NCI-H146 (cell line): Measurements from ENCODE around the gene POP5.
"Not testable (repeated sequence)": the region's sequence is repeated elsewhere in the genome, so short reads cannot be mapped to it uniquely, and the experiment has no call there.

ENCODE experiments used
- DNase-seq: peaks from one replicate; lab custom pipeline; 2025; lab: John Stamatoyannopoulos, UW

POP5 gene

DNA sequence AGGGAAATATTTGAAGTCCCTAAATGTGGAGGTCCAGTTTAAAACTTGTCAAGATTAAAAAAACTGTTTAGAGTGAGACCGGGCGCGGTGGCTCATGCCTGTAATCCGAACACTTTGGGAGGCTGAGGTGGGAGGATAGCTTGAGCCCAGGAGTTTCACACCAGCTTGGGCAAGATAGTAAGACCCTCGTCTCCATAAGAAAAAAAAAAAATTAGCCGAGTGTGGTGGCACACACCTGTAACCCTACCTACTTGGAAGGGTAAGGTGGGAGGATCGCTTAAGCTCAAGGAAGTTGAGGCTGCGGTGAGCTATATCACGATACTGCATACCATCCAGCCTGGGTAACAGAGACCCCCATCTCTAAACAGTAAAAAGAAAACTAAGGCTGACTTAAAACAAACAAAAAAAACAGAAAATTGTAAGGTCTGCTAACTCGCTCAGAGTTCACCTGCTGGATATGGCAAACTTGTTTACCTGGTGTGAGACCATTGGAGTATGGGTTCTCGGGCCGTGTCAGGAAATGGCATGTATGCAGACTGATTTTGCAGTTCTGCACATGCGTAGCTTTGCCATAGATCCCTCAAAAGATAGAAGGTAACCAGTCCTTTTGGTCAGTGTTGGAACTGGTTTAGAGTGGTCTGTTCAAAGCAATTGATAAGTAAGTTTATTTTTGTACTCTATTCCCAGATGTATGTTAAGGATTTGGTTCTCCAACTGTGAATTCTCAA, 45.0 kb downstream of the POP5 start:
- DNase-seq = no peak

DNA sequence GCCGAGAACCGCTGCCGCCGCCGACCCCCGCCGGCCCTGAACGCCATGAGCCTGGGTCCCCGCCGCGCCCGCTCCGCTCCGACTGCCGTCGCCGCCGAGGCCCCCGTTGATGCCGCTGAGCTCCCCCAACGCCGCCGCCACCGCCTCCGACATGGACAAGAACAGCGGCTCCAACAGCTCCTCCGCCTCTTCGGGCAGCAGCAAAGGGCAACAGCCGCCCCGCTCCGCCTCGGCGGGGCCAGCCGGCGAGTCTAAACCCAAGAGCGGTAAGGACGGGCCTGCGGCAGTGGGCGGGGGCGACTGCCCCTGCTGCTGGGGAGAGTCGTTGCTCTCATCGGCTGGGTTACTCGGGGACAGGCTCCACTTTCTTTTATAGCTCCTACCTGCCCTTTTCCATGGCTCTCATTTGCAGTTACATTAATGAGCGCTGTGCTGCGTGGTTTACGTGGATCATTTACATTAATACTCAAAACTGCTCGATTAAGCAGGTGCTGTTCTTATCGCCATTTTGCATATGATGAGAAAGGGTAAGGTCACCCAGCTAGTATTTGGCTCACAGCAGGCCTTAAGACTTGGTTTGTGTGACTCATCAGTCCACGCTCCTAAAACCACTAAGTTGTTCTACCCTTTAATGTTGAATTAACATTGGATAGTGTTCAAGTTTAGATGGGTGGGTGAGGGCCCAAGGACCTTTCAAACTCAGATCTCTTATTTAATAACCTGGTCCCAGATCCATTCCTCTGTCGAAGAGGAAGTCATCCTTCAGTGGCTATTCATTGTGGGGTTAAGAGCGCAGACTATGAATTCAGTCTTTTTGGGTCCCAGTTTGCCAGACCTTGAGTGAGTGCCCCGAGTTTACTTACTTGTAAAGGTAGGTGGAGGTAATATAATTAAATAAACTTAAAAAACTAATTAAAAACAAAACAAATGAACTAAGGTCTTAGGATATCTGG, 46.2 kb downstream of the POP5 start:
- DNase-seq = peak; percentile 53

DNA sequence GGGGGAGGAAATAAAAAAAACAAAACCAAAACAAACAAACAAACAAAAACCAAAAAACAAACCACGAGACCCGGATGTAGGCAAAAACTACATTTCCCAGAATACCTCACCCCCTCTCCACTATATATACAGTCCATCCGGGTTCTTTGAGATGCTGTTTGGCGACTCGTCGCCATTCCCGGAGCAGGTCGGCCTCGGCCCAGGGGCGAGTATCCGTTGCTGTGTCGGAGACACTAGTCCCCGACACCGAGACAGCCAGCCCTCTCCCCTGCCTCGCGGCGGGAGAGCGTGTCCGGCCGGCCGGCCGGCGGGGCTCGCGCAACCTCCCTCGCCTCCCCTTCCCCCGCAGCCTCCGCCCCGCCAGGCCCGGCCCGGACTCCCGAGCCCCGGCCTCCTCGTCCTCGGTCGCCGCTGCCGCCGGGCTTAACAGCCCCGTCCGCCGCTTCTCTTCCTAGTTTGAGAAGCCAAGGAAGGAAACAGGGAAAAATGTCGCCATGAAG, 46.9 kb downstream of the POP5 start, which contains the start of gene RNF10:
Gene RNF10, plus strand, starts transcription at position 154 of the 500 bp plus-strand sequence. CDS start 456 bp downstream, outside the sequence.
- DNase-seq = peak; percentile 89

DNA sequence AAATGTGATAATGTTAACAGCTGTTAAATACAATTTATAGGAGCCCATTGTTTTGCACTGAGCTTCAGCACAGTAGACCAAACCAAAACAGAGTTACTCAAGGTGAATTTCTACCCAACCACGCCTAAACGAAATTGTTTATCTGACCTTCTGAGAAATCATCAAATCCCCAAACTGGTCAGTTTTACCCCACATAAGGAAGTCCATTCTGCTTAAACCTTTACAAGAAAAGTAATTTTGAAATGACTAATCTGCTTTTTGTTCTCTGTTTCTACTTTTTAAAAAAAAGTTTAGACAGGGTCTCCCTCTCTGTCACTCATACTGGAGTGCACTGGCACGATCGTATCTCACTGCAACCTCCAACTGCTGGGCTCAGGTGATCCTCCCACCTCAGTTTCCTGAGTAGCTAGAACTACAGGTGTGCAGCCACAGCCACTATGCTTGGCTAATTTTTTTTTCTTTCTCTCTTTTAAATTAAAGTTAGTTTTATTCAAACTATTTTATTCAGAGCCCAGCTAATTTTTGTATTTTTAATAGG, 48.4 kb downstream of the POP5 start:
- no peak for DNase-seq

DNA sequence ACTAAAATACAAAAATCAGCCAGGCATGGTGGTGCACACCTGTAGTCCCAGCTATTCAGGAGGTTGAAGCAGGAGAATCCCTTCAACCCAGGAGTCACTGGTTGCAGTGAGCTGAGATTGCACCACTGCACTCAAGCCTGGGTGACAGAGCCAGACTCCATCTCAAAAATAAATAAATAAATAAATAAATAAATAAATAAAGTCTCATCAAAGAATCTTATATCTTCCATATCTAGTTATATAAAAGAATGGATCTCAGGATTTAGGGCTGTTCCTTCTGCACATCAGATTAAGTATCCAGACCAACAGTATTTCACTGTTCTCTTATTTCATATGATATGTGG, 50.8 kb downstream of the POP5 start:
- not testable (repeated sequence) for DNase-seq

DNA sequence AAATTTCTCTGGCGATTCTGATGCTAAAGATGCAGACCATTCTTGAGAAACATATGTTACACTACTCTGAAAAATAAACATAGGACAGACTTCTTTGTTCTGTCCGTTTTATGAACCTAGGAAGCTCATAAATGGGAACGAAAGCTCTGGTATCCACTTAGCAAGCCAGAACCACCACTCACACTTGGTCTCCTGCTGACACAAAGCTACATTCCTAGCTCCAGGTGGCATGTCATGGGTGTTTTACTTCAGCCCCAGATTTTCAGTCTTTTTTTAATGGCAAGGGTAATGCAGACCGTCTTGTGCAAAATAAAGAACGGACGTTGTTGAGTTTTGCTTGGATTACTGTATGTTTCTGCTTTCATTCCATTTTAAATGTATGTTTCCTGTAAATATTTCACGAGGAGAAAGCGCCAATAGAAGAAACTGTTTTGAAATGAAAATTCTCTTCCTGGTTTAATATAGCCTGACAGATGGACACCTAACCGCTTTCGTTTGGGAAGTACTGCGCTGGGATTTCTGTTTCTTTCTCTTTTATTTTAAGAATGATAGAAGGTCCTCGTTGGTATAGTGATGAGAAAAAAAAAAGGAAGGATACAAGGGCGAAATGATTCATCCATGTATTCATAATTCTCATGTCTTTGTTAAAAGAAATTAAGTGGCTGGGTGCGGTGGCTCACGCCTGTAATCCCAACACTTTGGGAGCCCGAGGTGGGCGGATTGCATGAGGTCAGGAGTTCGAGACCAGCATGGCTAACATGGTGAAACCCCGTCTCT, 51.4 kb downstream of the POP5 start:
- peak; percentile 72 for DNase-seq

DNA sequence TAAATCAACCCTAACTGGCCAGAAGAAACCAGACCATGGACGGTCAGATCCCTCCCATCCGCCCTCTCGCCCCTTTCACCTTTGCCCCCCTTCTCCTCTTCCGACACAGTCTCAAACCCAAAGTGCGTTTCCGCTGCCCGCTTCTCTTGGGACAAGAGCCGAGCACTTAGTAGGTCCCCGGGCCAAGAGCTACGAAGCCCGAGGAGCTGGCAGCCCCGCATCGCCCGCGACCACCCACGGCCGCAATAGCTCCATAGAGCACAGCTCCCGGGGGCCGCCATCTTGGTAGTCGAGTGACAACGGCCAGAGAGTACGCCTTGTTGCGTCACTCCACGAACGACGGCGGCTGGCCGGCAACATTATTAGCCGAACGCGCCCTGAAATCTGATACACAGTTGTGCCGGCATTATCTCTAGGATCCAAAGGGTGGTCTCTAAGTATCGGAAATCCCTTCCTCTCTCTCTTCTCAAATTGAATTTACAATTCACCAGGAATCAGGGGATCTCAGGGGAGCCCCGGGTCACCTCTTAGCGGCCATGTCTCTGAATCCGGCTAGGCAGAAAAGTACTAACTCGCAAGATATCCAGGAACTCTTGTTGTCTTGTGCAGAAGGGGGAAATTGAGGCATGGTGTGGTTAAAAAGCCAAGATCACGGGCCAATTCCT, 52.2 kb downstream of the POP5 start, which contains the start of gene COQ5:
Gene COQ5, minus strand, starts transcription at position 298 of the 665 bp plus-strand sequence. Its CDS starts 17 bp downstream, at position 281.
- DNase-seq = peak; percentile 88
